Measurements from ENCODE around the gene GPR132. TPM values are rescaled to one million over a fixed set of nuclear protein-coding genes. Genes with fewer than 3 reads are reported as not detected.

The GPR132 gene
- total RNA-seq (2013; cell fraction: nucleolus; rRNA removed) = 118 and 130 TPM in 2 replicates
- total RNA-seq (2014; rRNA removed) (45.8 and 49.3 TPM in 2 replicates), total RNA-seq (2014; rRNA removed; fragmentation: Illumina TruSeq; extraction: Trizol) (20.3 and 21.0 TPM in 2 replicates), total RNA-seq (2021) (39.6 and 40.3 TPM in 2 replicates), polyA plus RNA-seq (2011; rRNA removed) (10.2 and 14.9 TPM in 2 replicates), polyA plus RNA-seq (2014; fragmentation: Illumina TruSeq; extraction: Trizol) (4.9 and 14.5 TPM in 2 replicates), polyA plus RNA-seq (2014; fragmentation: Nextera tagmentation; extraction: Ambion mirVana) (1 to 10 TPM; 1.9 to 2.2 TPM), polyA plus RNA-seq (2014; rRNA removed) (30.0 and 30.7 TPM in 2 replicates), polyA plus RNA-seq (2016; fragmentation: Nextera tagmentation; extraction: Ambion mirVana) (10 to 100 TPM; 19.8 to 21.7 TPM), polyA minus RNA-seq (2011; rRNA and poly(A)+ RNA removed) (38.5 and 63.1 TPM in 2 replicates), Bru-seq, nascent RNA (percentile 94 among the genes with signal in this experiment), BruChase-seq, experiment 1, labeled RNA remaining after a 6-hour chase (percentile 92 among the genes with signal in this experiment), BruChase-seq, experiment 2, labeled RNA remaining after a 2-hour chase (percentile 88 among the genes with signal in this experiment)
- polyA plus RNA-seq (2011; ENCODE audit: low read depth) = 9.9 TPM
- 23.7 and 36.1 TPM in 2 replicates for polyA plus RNA-seq (2011; cell fraction: cytosol; rRNA removed)
- 47.6 and 57.0 TPM in 2 replicates for polyA plus RNA-seq (2011; cell fraction: nucleus; rRNA removed)
- polyA plus RNA-seq (2012) = 22.6 and 24.5 TPM in 2 replicates
- 15.9 and 17.0 TPM in 2 replicates for polyA minus RNA-seq (2011; cell fraction: cytosol; rRNA and poly(A)+ RNA removed)
- 15.6 and 33.9 TPM in 2 replicates for polyA minus RNA-seq (2011; cell fraction: nucleus; rRNA and poly(A)+ RNA removed)
- long read RNA-seq, experiment 1, transcript GPR132-202 (3 exons, 2,887 nt) = major isoform, 7 of 16 reads
- long read RNA-seq, experiment 1, partial matches to known transcripts = 2 of 16 reads
- long read RNA-seq, experiment 1, other reads (novel, unspliced or antisense) = 6 of 16 reads
- long read RNA-seq, experiment 2, transcript GPR132-202 (3 exons, 2,887 nt) = major isoform, 9 of 20 reads
- long read RNA-seq, experiment 2, partial matches to known transcripts = 1 of 20 reads
- long read RNA-seq, experiment 2, other reads (novel, unspliced or antisense) = 8 of 20 reads

GRCh38 chr14:105065280-105066228 lies at the start of gene GPR132:
TSS of gene GPR132 (minus strand) at chr14:105065430. CDS start at chr14:105055420, 10,010 bp downstream.
- H3K27ac ChIP-seq (ENCODE audit: control insufficient read depth, insufficient read depth) = peak within 1 kb of the TSS; percentile 93
- no peaks in the 10 kb centered on the region; the same call in 1 of the 2 replicates for H4K20me1 ChIP-seq (ENCODE audit: control insufficient read depth, insufficient read depth)
- ChIA-PET POLR2A (interaction anchor here (0.5 to 3.1 kb wide), 13 partner anchors 7 to 405 kb away, joined by 3 to 23 read pairs (median 5); partner anchors contain the start of genes BRF1, CDCA4 and SIVA1), CTCF (interaction anchor here (0.6 to 11.9 kb wide), 10 partner anchors 10 to 1352 kb away, joined by 3 to 114 read pairs (median 6); no protein-coding TSS in a partner anchor), RAD21 (ENCODE audit: unreplicated experiment) (interaction anchor here (0.8 to 5.3 kb wide), 9 partner anchors 9 to 80 kb away, joined by 3 to 27 read pairs (median 10); partner anchors contain the start of genes CDCA4 and CLBA1), SMC1A (ENCODE audit: uncharacterized antibody, unreplicated experiment) (interaction anchor here (0.7 to 7.8 kb wide), 10 partner anchors 8 to 47 kb away, joined by 3 to 47 read pairs (median 3); no protein-coding TSS in a partner anchor)
- intact Hi-C loops (cut with micrococcal nuclease; ENCODE audit: unreplicated experiment) (loop anchor here (1.0 to 10.0 kb wide), 3 partner anchors 21 to 419 kb away; partner anchors contain the start of genes CDCA4 and CRIP1), in situ Hi-C loops (cut with MboI) (no loop called here)
- H3K27me3 ChIP-seq (replicated peaks in 1 of 2; ENCODE audit: control insufficient read depth in 2 of 2, insufficient read depth in 2 of 2, low read length in 1 of 2) = no peaks in the 10 kb centered on the region
- H3K4me1 ChIP-seq (ENCODE audit: control insufficient read depth, insufficient read depth, low read length) = peaks cover 69% of the 10 kb centered on the region
- BruUV-seq (replicated peaks) = TSS peak; percentile 89
- peak within 1 kb of the TSS; percentile 45 for H2AFZ ChIP-seq (ENCODE audit: control insufficient read depth, low read depth, low read length)
- H3K4me2 ChIP-seq (ENCODE audit: control insufficient read depth, insufficient read depth) = peak within 1 kb of the TSS; percentile 98
- peak; percentile 93 for DNase-seq (ENCODE audit: low read depth, low spot score)
- no peaks in the 10 kb centered on the region for H3K9me3 ChIP-seq (replicated peaks; ENCODE audit: control insufficient read depth, insufficient read depth, low read length)
- H3K36me3 ChIP-seq (ENCODE audit: control insufficient read depth in 2 of 2, insufficient read depth in 2 of 2, low read length in 1 of 2) = no peaks in the 10 kb centered on the region
- WGBS (ENCODE audit: insufficient coverage, insufficient replicate concordance, low lambda C conversion rate, missing lambda C conversion rate) = 2% methylated on average over 20 of the region's 22 CpGs
- ATAC-seq = peak; percentile 54
- peak within 1 kb of the TSS; percentile 84 for H3K9ac ChIP-seq (ENCODE audit: control insufficient read depth, insufficient read depth, low read length)
- H3K4me3 ChIP-seq = peak within 1 kb of the TSS; percentile 64
- peaks cover 67% of the 10 kb centered on the region for H3K79me2 ChIP-seq (ENCODE audit: control insufficient read depth, insufficient read depth, low read length)
- peak; percentile 88 for FAIRE-seq
- TF ChIP-seq HDGF (IDR thresholded peaks at IDR 0.05) = peak; percentile 71; the same call in 1 of the 2 replicates
- TF ChIP-seq JUNB (IDR thresholded peaks at IDR 0.05) = peak; percentile 68
- TF ChIP-seq SPI1 (IDR thresholded peaks at IDR 0.05; ENCODE audit: borderline replicate concordance, insufficient read depth, low read depth, low read length) = no peak; the same call in 1 of the 2 replicates
- no peak for TF ChIP-seq HDAC6 (IDR thresholded peaks at IDR 0.05; ENCODE audit: unreplicated experiment)
- peak; percentile 91 for TF ChIP-seq POLR2A (IDR thresholded peaks at IDR 0.05; ENCODE audit: low read depth, low read length)
- peak; percentile 91 to 98 for TF ChIP-seq SRF (IDR thresholded peaks at IDR 0.05; ENCODE audit: low read depth in 2 of 2, low read length in 2 of 2)
- TF ChIP-seq EP300 (IDR thresholded peaks at IDR 0.05; ENCODE audit: borderline replicate concordance in 1 of 2, control insufficient read depth in 1 of 2, low read depth in 2 of 2, low read length in 2 of 2) = peak; percentile 67; a peak in 2 of 4 replicates
- TF ChIP-seq BCL11A (IDR thresholded peaks at IDR 0.05; ENCODE audit: low read depth, low read length) = peak; percentile 63
- TF ChIP-seq CHD2 (IDR thresholded peaks at IDR 0.05; ENCODE audit: borderline replicate concordance, low read depth, low read length) = 0 out of 2 replicates have a peak, but pooled peaks have one; percentile 46
- peak in 1 of 2 experiments; percentile 71; a peak in 1 of 4 replicates for TF ChIP-seq ETV6 (conservative IDR thresholded peaks at IDR 0.05 in 1 of 2, IDR thresholded peaks at IDR 0.05 in 1 of 2; ENCODE audit: borderline replicate concordance in 1 of 2, low read depth in 1 of 2)
- no peak for TF ChIP-seq ASH2L (IDR thresholded peaks at IDR 0.05; ENCODE audit: borderline replicate concordance, low read depth)
- TF ChIP-seq MLLT1 (IDR thresholded peaks at IDR 0.05) = peak; percentile 20; the same call in 1 of the 2 replicates
- TF ChIP-seq NFIC (IDR thresholded peaks at IDR 0.05; ENCODE audit: low read depth, low read length) = no peak
- TF ChIP-seq DPF2 (IDR thresholded peaks at IDR 0.05) = peak; percentile 57; the same call in 1 of the 2 replicates
- TF ChIP-seq EED (IDR thresholded peaks at IDR 0.05; ENCODE audit: low read depth) = peak; percentile 80
- no peak for TF ChIP-seq RAD51 (IDR thresholded peaks at IDR 0.05)
